Endothelial cell of hepatic sinusoid (primary cell): Measurements from ENCODE around the gene OXSR1.
"Not testable (repeated sequence)": the region's sequence is repeated elsewhere in the genome, so short reads cannot be mapped to it uniquely, and the experiment has no call there.

Source experiments
- in situ Hi-C: cut with HindIII; loops from 2 replicates; pipeline ENCODE4 v1.10.0; 2017; ENCODE audit warnings: low sequenced_read_pairs

OXSR1 gene

GRCh38 chr3:38141173-38141951 is 24.0 kb upstream of the OXSR1 start:
- in situ Hi-C loops = no loop called here

- in situ Hi-C loops = no loop called here
Measured at GRCh38 chr3:38141952-38142273, 23.4 kb upstream of the OXSR1 start.

GRCh38 chr3:38142959-38143358 is 22.4 kb upstream of the OXSR1 start:
- in situ Hi-C loops = no loop called here

- in situ Hi-C loops = no loop called here
Measured at GRCh38 chr3:38143511-38143910, 21.8 kb upstream of the OXSR1 start.

GRCh38 chr3:38146504-38146903 is 18.8 kb upstream of the OXSR1 start:
- in situ Hi-C loops = no loop called here

GRCh38 chr3:38147421-38147820 is 17.9 kb upstream of the OXSR1 start:
- in situ Hi-C loops = no loop called here

GRCh38 chr3:38148311-38148882 is 16.9 kb upstream of the OXSR1 start:
- in situ Hi-C loops = no loop called here

GRCh38 chr3:38149708-38150107 is 15.6 kb upstream of the OXSR1 start:
- in situ Hi-C loops = no loop called here

- in situ Hi-C loops = no loop called here
Measured at GRCh38 chr3:38150780-38151528, 14.4 kb upstream of the OXSR1 start.

- in situ Hi-C loops = no loop called here
Measured at GRCh38 chr3:38151667-38152265, 13.6 kb upstream of the OXSR1 start.

GRCh38 chr3:38152609-38153008 is 12.7 kb upstream of the OXSR1 start:
- in situ Hi-C loops = no loop called here

GRCh38 chr3:38153221-38153620 is 12.1 kb upstream of the OXSR1 start:
- in situ Hi-C loops = no loop called here

GRCh38 chr3:38154033-38154494 is 11.3 kb upstream of the OXSR1 start:
- in situ Hi-C loops = no loop called here

GRCh38 chr3:38154625-38155255 is 10.6 kb upstream of the OXSR1 start:
- in situ Hi-C loops = no loop called here

- in situ Hi-C loops = no loop called here
Measured at GRCh38 chr3:38155825-38156224, 9.5 kb upstream of the OXSR1 start.

- in situ Hi-C loops = no loop called here
Measured at GRCh38 chr3:38157117-38157516, 8.2 kb upstream of the OXSR1 start.

- in situ Hi-C loops = no loop called here
Measured at GRCh38 chr3:38157595-38157994, 7.7 kb upstream of the OXSR1 start.

GRCh38 chr3:38158472-38158871 is 6.9 kb upstream of the OXSR1 start:
- in situ Hi-C loops = no loop called here

GRCh38 chr3:38160704-38161103 is 4.6 kb upstream of the OXSR1 start:
- in situ Hi-C loops = not testable (repeated sequence)

GRCh38 chr3:38163117-38163840 is 2.1 kb upstream of the OXSR1 start:
- in situ Hi-C loops = no loop called here
